HepG2 (cell line): ENCODE results near the gene DSPP. TPM values are rescaled to one million over a fixed set of nuclear protein-coding genes. Genes with fewer than 3 reads are reported as not detected.

Source experiments
- ATAC-seq: fragments of 200-7000 bp; cut with Tn5 transposase; 3 replicates; pipeline ENCODE4 v1.9.1; 2020; ENCODE audit warnings: mild to moderate bottlenecking, moderate library complexity
- BruUV-seq: library from RNA; stranded (reverse); fragments of 400-500 nt; replicated peaks from 2 replicates; lab custom pipeline; 2021; lab: Mats Ljungman, UMichigan
- CTCF ChIA-PET: fragments of 300-600 bp; formaldehyde crosslinking; extraction: SDS; loops from one replicate; lab custom pipeline; 2021; ENCODE audit warnings: low total read pairs, inconsistent platforms, low intra/inter-chr PET ratio; lab: Yijun Ruan, JAX
- POLR2A ChIA-PET: fragments of 350-600 bp; sonication (Branson Sonifier 250); formaldehyde crosslinking; loops from one replicate; lab custom pipeline; 2020; ENCODE audit warnings: antibody characterized with exemption, inconsistent platforms; lab: Yijun Ruan, JAX
- DNase-seq: peaks from one replicate; pipeline ENCODE4 v3.0.0-alpha.2; 2015; ENCODE audit warnings: low spot score
- FAIRE-seq: peaks from 3 replicates; lab custom pipeline; 2011; peaks lifted over from hg19 to GRCh38; lab: Jason Lieb, UNC
- H2AFZ ChIP-seq: one replicate; pipeline ENCODE4 v1.6.1; 2011; ENCODE audit warnings: low read length, inconsistent platforms
- H3K27ac ChIP-seq: fragments of 300-600 bp; 3 replicates; pipeline ENCODE4 v1.8.0; 2011; ENCODE audit warnings: mixed run types, mild to moderate bottlenecking, mixed read lengths, low read length, inconsistent platforms; ENCODE audit not compliant: insufficient read depth; ENCODE audit errors: extremely low read length
- H3K27me3 ChIP-seq, 2 experiments: fragments of 200-600 bp in 1 of 2; 2 replicates in 1 of 2; 3 replicates in 1 of 2; pipeline versions ENCODE4 v1.6.0 to v1.8.0; 2011; ENCODE audit warnings: low read length in 2 of 2, mild to moderate bottlenecking in 2 of 2, moderate library complexity in 2 of 2, inconsistent platforms in 1 of 2; ENCODE audit not compliant: insufficient read depth in 2 of 2, control insufficient read depth in 1 of 2
- H3K36me3 ChIP-seq, 2 experiments: fragments of 200-600 bp in 1 of 2; replicated peaks in 1 of 2; 2 replicates in 1 of 2; 3 replicates in 1 of 2; pipeline versions ENCODE4 v1.5.1 to v1.8.0; 2011; ENCODE audit warnings: low read length in 2 of 2, inconsistent platforms in 1 of 2; ENCODE audit not compliant: insufficient read depth in 2 of 2, control insufficient read depth in 1 of 2
- H3K4me1 ChIP-seq: 2 replicates; pipeline ENCODE4 v1.5.1; 2012; ENCODE audit warnings: low read length, inconsistent platforms; ENCODE audit not compliant: insufficient read depth
- H3K4me2 ChIP-seq: 2 replicates; pipeline ENCODE4 v1.6.0; 2011; ENCODE audit warnings: low read depth, low read length, inconsistent platforms
- H3K4me3 ChIP-seq, 3 experiments: fragments of 200-600 bp in 1 of 3; sonication (generic), shearing (Covaris generic) in 1 of 3; replicated peaks in 1 of 3; 2 replicates each; pipeline ENCODE4 v1.5.1; 2011 to 2016; ENCODE audit warnings: low read length in 3 of 3, inconsistent platforms in 2 of 3, low read depth in 2 of 3, mild to moderate bottlenecking in 2 of 3, control low read depth in 1 of 3, mixed read lengths in 1 of 3; ENCODE audit not compliant: insufficient read depth in 1 of 3
- H3K79me2 ChIP-seq: one replicate; pipeline ENCODE4 v1.6.1; 2011; ENCODE audit warnings: low read length, inconsistent platforms; ENCODE audit not compliant: insufficient read depth
- H3K9ac ChIP-seq: 2 replicates; pipeline ENCODE4 v1.6.0; 2011; ENCODE audit warnings: mild to moderate bottlenecking, low read depth, low read length, inconsistent platforms; ENCODE audit not compliant: insufficient read depth
- H3K9me3 ChIP-seq: 2 replicates; pipeline ENCODE4 v1.5.1; 2012; ENCODE audit warnings: mild to moderate bottlenecking, low read length
- H4K20me1 ChIP-seq: 2 replicates; pipeline ENCODE4 v1.6.0; 2011; ENCODE audit warnings: inconsistent platforms, mild to moderate bottlenecking, low read length, moderate library complexity; ENCODE audit not compliant: insufficient read depth
- DBP ChIP-seq: sonication (generic); formaldehyde crosslinking; IDR thresholded peaks from 2 replicates; pipeline ENCODE4 v1.4.0; 2020; ENCODE audit warnings: missing genetic modification reagents; ENCODE audit errors: not compliant biosample characterization
- IKZF1 ChIP-seq: fragments of 450-650 bp; IDR thresholded peaks from 2 replicates; pipeline ENCODE4 v1.7.1; 2016
- MAFF ChIP-seq: IDR thresholded peaks from 2 replicates; pipeline ENCODE4 v1.6.1; 2011; ENCODE audit warnings: low read depth, low read length, improper control_type of control experiment
- MAFK ChIP-seq, 2 experiments: IDR thresholded peaks in 1 of 2; conservative IDR thresholded peaks in 1 of 2; 2 replicates each; pipeline ENCODE4 v1.6.1; 2011; ENCODE audit warnings: improper control_type of control experiment in 2 of 2, low read length in 2 of 2
- PAWR ChIP-seq: sonication (generic); formaldehyde crosslinking; IDR thresholded peaks from 2 replicates; pipeline ENCODE4 v1.4.0; 2020; ENCODE audit warnings: missing genetic modification reagents, mild to moderate bottlenecking, borderline replicate concordance
- ZNF768 ChIP-seq: sonication (generic); formaldehyde crosslinking; IDR thresholded peaks from 2 replicates; pipeline ENCODE4 v1.4.0; 2020; ENCODE audit warnings: missing genetic modification reagents
- WGBS: methylation state at CpG from one replicate; pipeline ENCODE4 v1.1.6; 2017; ENCODE audit warnings: low lambda C conversion rate; 5-methylcytosine and 5-hydroxymethylcytosine counted together
- in situ Hi-C: cut with HindIII; loops from 2 replicates; pipeline ENCODE4 v1.10.0; 2017; ENCODE audit warnings: low pct_unique_long_range_greater_than_20kb; ENCODE audit not compliant: extremely low pct_ligation_motif_present
- intact Hi-C: fragments of 100-400 bp; cut with micrococcal nuclease; formaldehyde crosslinking; loops from one replicate; pipeline ENCODE4 v1.10.0; 2022; ENCODE audit not compliant: unreplicated experiment
- polyA plus RNA-seq, 8 experiments: library from polyadenylated mRNA; depleted of rRNA in 3 of 8; stranded (reverse) in 7 of 8; unstranded in 1 of 8; fragments of >200 nt; fragmentation: Illumina TruSeq in 4 of 8; extraction: Trizol in 4 of 8; gene quantifications; 2 replicates each; pipeline versions ENCODE4 v1.2.1 to v1.2.3, GENCODE V29; 2011 to 2016; ENCODE audit warnings: low read depth in 4 of 8, missing spikeins in 1 of 8, mixed read lengths in 1 of 8; ENCODE audit not compliant: insufficient read depth in 1 of 8
- total RNA-seq, 5 experiments: library from RNA; depleted of rRNA; stranded (reverse); fragments of >200 nt; fragmentation: Illumina TruSeq; extraction: Trizol; gene quantifications; 2 replicates each; pipeline ENCODE4 v1.2.3, GENCODE V29; 2016; ENCODE audit warnings: low read depth in 1 of 5
- TF ChIP-seq, protein P1 (sequence below): sonication (generic); formaldehyde crosslinking; IDR thresholded peaks from 2 replicates; pipeline ENCODE4 v1.5.0; 2020; ENCODE audit warnings: mild to moderate bottlenecking, missing genetic modification reagents
- TF ChIP-seq, protein P2 (sequence below): sonication (generic); formaldehyde crosslinking; IDR thresholded peaks from 2 replicates; pipeline ENCODE4 v1.4.0; 2020; ENCODE audit warnings: missing genetic modification reagents
- TF ChIP-seq, protein P3 (sequence below): fragments of 450-650 bp; IDR thresholded peaks from 2 replicates; pipeline ENCODE4 v1.6.1; 2017

Gene DSPP
- total and polyA plus RNA-seq, 2 of the 13 experiments (the other 11 are each of a cell fraction or from before 2014, with no cell fraction given) = not detected

DNA sequence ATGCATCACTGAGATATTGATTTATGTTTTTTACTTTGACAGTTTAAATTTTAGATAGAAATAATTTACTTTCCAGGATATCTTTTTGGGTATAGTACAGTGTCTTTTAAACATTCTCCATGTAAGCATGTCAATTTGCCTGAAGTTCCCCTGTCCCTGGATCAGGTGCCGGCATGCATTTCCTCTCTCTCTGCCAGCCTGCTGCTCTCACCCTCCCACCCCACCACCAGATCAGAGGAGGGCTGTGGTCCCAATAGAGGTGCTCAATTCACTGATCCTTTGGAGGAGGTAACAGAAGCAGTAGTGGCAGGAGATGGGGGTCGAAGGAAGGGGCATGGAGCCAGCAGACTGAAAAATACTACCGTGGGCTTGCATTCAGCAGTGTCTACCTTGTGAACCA is 28.3 kb upstream of the DSPP start (continued):
- no peak for TF ChIP-seq DBP (CRISPR knock-in tag)
- no peak for TF ChIP-seq PAWR (CRISPR knock-in tag)
- TF ChIP-seq, protein P1, sequence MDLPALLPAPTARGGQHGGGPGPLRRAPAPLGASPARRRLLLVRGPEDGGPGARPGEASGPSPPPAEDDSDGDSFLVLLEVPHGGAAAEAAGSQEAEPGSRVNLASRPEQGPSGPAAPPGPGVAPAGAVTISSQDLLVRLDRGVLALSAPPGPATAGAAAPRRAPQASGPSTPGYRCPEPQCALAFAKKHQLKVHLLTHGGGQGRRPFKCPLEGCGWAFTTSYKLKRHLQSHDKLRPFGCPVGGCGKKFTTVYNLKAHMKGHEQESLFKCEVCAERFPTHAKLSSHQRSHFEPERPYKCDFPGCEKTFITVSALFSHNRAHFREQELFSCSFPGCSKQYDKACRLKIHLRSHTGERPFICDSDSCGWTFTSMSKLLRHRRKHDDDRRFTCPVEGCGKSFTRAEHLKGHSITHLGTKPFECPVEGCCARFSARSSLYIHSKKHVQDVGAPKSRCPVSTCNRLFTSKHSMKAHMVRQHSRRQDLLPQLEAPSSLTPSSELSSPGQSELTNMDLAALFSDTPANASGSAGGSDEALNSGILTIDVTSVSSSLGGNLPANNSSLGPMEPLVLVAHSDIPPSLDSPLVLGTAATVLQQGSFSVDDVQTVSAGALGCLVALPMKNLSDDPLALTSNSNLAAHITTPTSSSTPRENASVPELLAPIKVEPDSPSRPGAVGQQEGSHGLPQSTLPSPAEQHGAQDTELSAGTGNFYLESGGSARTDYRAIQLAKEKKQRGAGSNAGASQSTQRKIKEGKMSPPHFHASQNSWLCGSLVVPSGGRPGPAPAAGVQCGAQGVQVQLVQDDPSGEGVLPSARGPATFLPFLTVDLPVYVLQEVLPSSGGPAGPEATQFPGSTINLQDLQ = no peak
- TF ChIP-seq, protein P2, sequence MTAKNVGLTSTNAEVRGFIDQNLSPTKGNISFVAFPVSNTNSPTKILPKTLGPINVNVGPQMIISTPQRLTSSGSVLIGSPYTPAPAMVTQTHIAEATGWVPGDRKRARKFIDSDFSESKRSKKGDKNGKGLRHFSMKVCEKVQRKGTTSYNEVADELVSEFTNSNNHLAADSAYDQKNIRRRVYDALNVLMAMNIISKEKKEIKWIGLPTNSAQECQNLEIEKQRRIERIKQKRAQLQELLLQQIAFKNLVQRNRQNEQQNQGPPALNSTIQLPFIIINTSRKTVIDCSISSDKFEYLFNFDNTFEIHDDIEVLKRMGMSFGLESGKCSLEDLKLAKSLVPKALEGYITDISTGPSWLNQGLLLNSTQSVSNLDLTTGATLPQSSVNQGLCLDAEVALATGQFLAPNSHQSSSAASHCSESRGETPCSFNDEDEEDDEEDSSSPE (CRISPR knock-in tag) = no peak

- ATAC-seq = no peak
- H2AFZ ChIP-seq = no peak overlapping the region
- no peak overlapping the region for H3K27ac ChIP-seq
- no peaks in the 10 kb centered on the region for H3K27me3 ChIP-seq
- intact Hi-C loops = no loop called here
- no peak overlapping the region for H3K4me2 ChIP-seq
- H3K9me3 ChIP-seq = no peaks in the 10 kb centered on the region
- WGBS = 0% methylated on average over 2 of the region's 2 CpGs
- no TSS peak for BruUV-seq
- no peak overlapping the region for H3K9ac ChIP-seq
- TF ChIP-seq IKZF1 (no peak), ZNF768 (CRISPR knock-in tag) (no peak), MAFF (0 out of 2 replicates have a peak, but pooled peaks have one; percentile 26), MAFK (conservative IDR thresholded peaks at IDR 0.05 in 1 of 2, IDR thresholded peaks at IDR 0.05 in 1 of 2; ENCODE audit: low read length in 2 of 2) (peak; percentile 43 to 66; a peak in 3 of 4 replicates)
- TF ChIP-seq, protein P3, sequence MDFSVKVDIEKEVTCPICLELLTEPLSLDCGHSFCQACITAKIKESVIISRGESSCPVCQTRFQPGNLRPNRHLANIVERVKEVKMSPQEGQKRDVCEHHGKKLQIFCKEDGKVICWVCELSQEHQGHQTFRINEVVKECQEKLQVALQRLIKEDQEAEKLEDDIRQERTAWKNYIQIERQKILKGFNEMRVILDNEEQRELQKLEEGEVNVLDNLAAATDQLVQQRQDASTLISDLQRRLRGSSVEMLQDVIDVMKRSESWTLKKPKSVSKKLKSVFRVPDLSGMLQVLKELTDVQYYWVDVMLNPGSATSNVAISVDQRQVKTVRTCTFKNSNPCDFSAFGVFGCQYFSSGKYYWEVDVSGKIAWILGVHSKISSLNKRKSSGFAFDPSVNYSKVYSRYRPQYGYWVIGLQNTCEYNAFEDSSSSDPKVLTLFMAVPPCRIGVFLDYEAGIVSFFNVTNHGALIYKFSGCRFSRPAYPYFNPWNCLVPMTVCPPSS = no peak
- H4K20me1 ChIP-seq = no peaks in the 10 kb centered on the region
- no peak for FAIRE-seq
- H3K4me3 ChIP-seq = no peak overlapping the region
- H3K79me2 ChIP-seq = no peaks in the 10 kb centered on the region
- DNase-seq = no peak
- POLR2A ChIA-PET = no interaction called here
- in situ Hi-C loops = no loop called here
- no peaks in the 10 kb centered on the region for H3K36me3 ChIP-seq
- H3K4me1 ChIP-seq = no peaks in the 10 kb centered on the region
- CTCF ChIA-PET = no interaction called here
Observed at GRCh38 chr4:87584222-87584908, 24.0 kb upstream of the DSPP start.
